Retinal pigment epithelial cell (primary cell): ENCODE data around the gene ZNF43.

Source experiments
- DNase-seq: peaks from one replicate; pipeline ENCODE4 v3.0.0-alpha.2; 2010; ENCODE audit warnings: low read depth
- H3K4me3 ChIP-seq: 2 replicates; pipeline ENCODE4 v1.5.1; 2011; ENCODE audit warnings: mild to moderate bottlenecking, low read length, control low read depth, moderate library complexity
- TF ChIP-seq, protein P1 (sequence below): conservative IDR thresholded peaks from 2 replicates; pipeline ENCODE4 v1.5.1; 2011; ENCODE audit warnings: low read depth, low read length, control low read depth, inconsistent platforms

Gene ZNF43

DNA sequence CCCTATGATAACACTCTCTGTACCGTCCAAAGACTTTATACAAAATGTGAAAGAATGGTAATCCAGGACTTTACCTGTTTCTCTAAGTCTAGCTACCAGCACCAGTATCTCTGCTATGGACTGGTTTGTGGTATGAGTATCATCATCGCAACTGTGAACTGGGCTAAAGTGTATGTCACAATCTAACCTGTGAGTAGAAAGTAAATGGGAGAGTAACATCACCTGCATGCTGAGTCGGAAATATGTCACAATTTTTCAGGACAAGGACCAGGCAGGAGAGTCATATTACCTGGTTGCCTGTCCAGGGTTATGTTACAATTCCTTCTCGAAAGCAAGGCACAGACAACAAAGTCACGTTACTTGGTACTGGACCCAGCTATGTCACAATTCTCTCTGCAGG, 5.1 kb upstream of the ZNF43 start:
- H3K4me3 ChIP-seq = no peak overlapping the region
- TF ChIP-seq, protein P1, sequence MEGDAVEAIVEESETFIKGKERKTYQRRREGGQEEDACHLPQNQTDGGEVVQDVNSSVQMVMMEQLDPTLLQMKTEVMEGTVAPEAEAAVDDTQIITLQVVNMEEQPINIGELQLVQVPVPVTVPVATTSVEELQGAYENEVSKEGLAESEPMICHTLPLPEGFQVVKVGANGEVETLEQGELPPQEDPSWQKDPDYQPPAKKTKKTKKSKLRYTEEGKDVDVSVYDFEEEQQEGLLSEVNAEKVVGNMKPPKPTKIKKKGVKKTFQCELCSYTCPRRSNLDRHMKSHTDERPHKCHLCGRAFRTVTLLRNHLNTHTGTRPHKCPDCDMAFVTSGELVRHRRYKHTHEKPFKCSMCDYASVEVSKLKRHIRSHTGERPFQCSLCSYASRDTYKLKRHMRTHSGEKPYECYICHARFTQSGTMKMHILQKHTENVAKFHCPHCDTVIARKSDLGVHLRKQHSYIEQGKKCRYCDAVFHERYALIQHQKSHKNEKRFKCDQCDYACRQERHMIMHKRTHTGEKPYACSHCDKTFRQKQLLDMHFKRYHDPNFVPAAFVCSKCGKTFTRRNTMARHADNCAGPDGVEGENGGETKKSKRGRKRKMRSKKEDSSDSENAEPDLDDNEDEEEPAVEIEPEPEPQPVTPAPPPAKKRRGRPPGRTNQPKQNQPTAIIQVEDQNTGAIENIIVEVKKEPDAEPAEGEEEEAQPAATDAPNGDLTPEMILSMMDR = no peak
- DNase-seq = no peak

- TF ChIP-seq, protein P1 = no peak
- H3K4me3 ChIP-seq = no peak overlapping the region
- DNase-seq = no peak
Measured at GRCh38 chr19:21839976-21840375, 4.0 kb upstream of the ZNF43 start.

DNA sequence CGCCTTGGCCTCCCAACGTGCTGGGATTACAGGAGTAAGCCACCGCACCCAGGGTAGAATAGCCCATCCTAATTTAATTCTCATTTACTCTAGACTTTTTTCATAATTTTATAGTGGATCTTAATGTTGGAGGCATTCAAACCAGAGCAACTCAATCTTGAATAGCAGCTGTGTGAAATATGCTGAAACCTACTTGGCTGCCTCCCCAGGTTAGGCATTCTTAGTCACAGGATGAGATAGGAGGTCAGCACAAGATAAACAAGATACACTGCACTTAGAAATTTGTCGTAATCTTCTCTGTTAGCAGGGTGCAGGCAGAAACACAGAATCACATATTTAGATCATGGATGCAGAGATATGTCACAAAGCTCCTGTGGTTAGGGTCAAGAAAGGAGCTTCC, 2.7 kb upstream of the ZNF43 start:
- no peak overlapping the region for H3K4me3 ChIP-seq
- TF ChIP-seq, protein P1 = no peak
- DNase-seq = no peak

- H3K4me3 ChIP-seq = peak overlapping the region; percentile 87
- no peak for DNase-seq
- TF ChIP-seq, protein P1 = no peak
Measured at GRCh38 chr19:21835429-21835809, 563 bp downstream of the ZNF43 start.

GRCh38 chr19:21833733-21834132, 2.2 kb downstream of the ZNF43 start:
- H3K4me3 ChIP-seq = no peak overlapping the region
- TF ChIP-seq, protein P1 = no peak
- no peak for DNase-seq

- no peak overlapping the region for H3K4me3 ChIP-seq
- TF ChIP-seq, protein P1 = no peak
- DNase-seq = peak; percentile 62
Measured at GRCh38 chr19:21824679-21825078, 11.3 kb downstream of the ZNF43 start.

- TF ChIP-seq, protein P1 = no peak
- DNase-seq = no peak
- no peak overlapping the region for H3K4me3 ChIP-seq
Measured at GRCh38 chr19:21823224-21823623, 12.8 kb downstream of the ZNF43 start.
